HG02973 (cell line): ENCODE results near the gene USP20.

ENCODE experiments used
- ATAC-seq: cut with Tn5 transposase; IDR thresholded peaks from one replicate; pipeline ENCODE4 v1.9.1; 2021; ENCODE audit warnings: moderate library complexity; ENCODE audit not compliant: unreplicated experiment

USP20 gene

GRCh38 chr9:129874261-129875101 lies 39.2 kb downstream of the USP20 start:
- no peak for ATAC-seq

- ATAC-seq, result no peak
These were observed 39.9 kb downstream of the USP20 start for GRCh38 chr9:129875181-129875611.

- no peak for ATAC-seq
These were observed 40.6 kb downstream of the USP20 start for GRCh38 chr9:129875687-129876395.

GRCh38 chr9:129876815-129877214 lies 41.6 kb downstream of the USP20 start:
- ATAC-seq, result no peak

- no peak for ATAC-seq
These were observed 43.0 kb downstream of the USP20 start for GRCh38 chr9:129878291-129878690.

GRCh38 chr9:129879103-129879699 lies 43.9 kb downstream of the USP20 start:
- no peak for ATAC-seq

- ATAC-seq, result no peak
These were observed 44.9 kb downstream of the USP20 start for GRCh38 chr9:129879991-129880653.

GRCh38 chr9:129880654-129881546 lies 45.6 kb downstream of the USP20 start:
- no peak for ATAC-seq

- no peak for ATAC-seq
These were observed 46.5 kb downstream of the USP20 start for GRCh38 chr9:129881547-129882324.

GRCh38 chr9:129884220-129885017 lies 49.2 kb downstream of the USP20 start:
- ATAC-seq, result peak; percentile 47

GRCh38 chr9:129885018-129885669 lies 49.9 kb downstream of the USP20 start:
- no peak for ATAC-seq

- ATAC-seq, result peak; percentile 27
These were observed 50.4 kb downstream of the USP20 start for GRCh38 chr9:129885670-129886106.

GRCh38 chr9:129886226-129887174 lies 51.2 kb downstream of the USP20 start:
- ATAC-seq, result no peak

GRCh38 chr9:129887334-129888292 lies 52.4 kb downstream of the USP20 start:
- ATAC-seq, result no peak

GRCh38 chr9:129888293-129889121 lies 53.2 kb downstream of the USP20 start:
- ATAC-seq, result peak; percentile 44
